ENCODE measurements around the gene UBE2J2.

UBE2J2 gene

GRCh38 chr1:1309251-1310108, 35.8 kb upstream of the UBE2J2 start:
- DNase-seq, result no peak

- no peak for DNase-seq
Measured at GRCh38 chr1:1308756-1309250, 35.1 kb upstream of the UBE2J2 start.

- DNase-seq, result peak; percentile 86
Measured at GRCh38 chr1:1307923-1308755, 34.5 kb upstream of the UBE2J2 start, which contains the start of the genes ACAP3 and PUSL1. Gene ACAP3 (minus strand): TSS chr1:1307930. CDS start chr1:1307815, 115 bp downstream. Gene PUSL1 (plus strand): TSS chr1:1308597. CDS start chr1:1308644, 47 bp downstream.

GRCh38 chr1:1307261-1307922, 33.7 kb upstream of the UBE2J2 start:
- no peak for DNase-seq

GRCh38 chr1:1306661-1307260, 33.1 kb upstream of the UBE2J2 start:
- DNase-seq, result no peak

GRCh38 chr1:1306070-1306660, 32.5 kb upstream of the UBE2J2 start:
- no peak for DNase-seq

- DNase-seq, result peak; percentile 63 to 75
Measured at GRCh38 chr1:1305300-1306069, 31.8 kb upstream of the UBE2J2 start.

- DNase-seq, result no peak
Measured at GRCh38 chr1:1304331-1305299, 31.0 kb upstream of the UBE2J2 start.

- no peak for DNase-seq
Measured at GRCh38 chr1:1303736-1304135, 30.1 kb upstream of the UBE2J2 start.

GRCh38 chr1:1302951-1303509, 29.4 kb upstream of the UBE2J2 start:
- no peak for DNase-seq

- no peak for DNase-seq
Measured at GRCh38 chr1:1302006-1302430, 28.4 kb upstream of the UBE2J2 start.

GRCh38 chr1:1300352-1300739, 26.7 kb upstream of the UBE2J2 start:
- DNase-seq, result no peak

GRCh38 chr1:1299686-1300351, 26.2 kb upstream of the UBE2J2 start:
- no peak for DNase-seq

GRCh38 chr1:1298861-1299685, 25.4 kb upstream of the UBE2J2 start:
- no peak for DNase-seq

GRCh38 chr1:1297802-1298424, 24.3 kb upstream of the UBE2J2 start:
- DNase-seq, result no peak

GRCh38 chr1:1296070-1297061, 22.7 kb upstream of the UBE2J2 start:
- no peak for DNase-seq

All from stimulated activated CD4-positive, alpha-beta T cell treated with anti-CD3 and anti-CD28 coated beads, Interleukin-4, amount 100 ng/mL, for 4 hours (primary cell).